HG02763 (cell line): Measurements from ENCODE around the gene XPA.
A peak's percentile ranks its signal among the peaks of the same experiment; 100 is the strongest.
"Not testable (repeated sequence)": the region's sequence is repeated elsewhere in the genome, so short reads cannot be mapped to it uniquely, and the experiment has no call there.

Source experiments
- ATAC-seq: cut with Tn5 transposase; IDR thresholded peaks from one replicate; pipeline ENCODE4 v1.9.1; 2021; ENCODE audit warnings: mild to moderate bottlenecking, moderate library complexity; ENCODE audit not compliant: unreplicated experiment

XPA gene

DNA sequence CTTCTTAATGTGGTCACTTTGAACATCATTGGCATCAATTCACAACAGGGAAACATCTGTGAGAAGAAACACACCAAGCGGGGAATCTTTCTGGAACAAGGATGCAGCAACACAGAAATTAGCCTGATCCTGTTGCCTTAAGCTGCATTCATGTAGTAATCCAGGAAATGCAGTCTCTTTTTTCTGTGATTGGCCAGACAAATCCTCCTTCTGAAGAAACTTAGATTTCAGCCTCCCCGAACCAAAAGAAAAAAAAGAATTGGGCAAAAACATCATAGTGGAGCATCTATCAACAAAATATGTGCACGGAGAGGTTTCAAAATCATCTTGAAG, 7.2 kb upstream of the XPA start:
- no peak for ATAC-seq

DNA sequence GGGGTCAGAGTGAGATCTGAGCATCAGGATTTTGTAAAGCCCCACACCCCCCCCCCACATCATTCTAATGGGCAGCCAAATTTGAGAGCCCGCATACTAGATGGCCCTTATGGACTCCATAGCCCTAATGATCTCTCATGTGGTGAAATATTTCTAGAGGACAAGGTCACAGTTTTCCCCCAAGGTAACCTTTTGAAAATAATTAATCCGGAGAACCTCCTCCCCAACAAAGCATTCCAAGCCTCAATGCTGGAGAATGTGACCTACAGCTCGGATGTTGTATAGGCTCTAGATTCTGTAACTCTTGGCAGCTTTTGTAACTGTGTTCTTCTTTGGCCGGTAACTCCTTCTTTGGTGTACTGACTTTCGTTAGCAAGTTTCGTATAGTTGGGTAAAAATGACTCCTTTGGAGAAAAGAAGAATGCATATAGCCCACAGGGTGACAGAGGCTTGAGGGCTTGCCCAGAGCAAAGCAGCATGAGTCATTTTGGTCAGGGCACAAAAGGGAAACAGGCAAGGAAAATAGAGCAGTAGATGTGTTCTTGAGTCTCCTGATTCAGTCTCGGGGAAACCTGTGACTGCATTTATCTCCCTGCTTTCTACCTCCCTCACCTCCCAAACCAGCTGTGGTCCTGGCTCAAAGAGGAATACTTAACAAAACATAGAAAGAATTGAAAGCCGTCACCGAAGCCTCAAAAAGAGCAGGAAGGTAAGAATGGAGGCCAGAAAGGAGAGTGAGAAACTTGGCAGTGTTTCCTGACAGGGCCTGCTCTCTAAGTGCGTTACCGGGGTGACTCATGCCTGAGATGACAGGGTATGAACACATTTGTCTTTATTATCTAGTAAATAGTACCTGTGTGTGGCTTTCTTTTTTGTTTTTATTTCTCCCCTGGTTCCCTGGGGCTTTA, 6.6 kb upstream of the XPA start:
- no peak for ATAC-seq

DNA sequence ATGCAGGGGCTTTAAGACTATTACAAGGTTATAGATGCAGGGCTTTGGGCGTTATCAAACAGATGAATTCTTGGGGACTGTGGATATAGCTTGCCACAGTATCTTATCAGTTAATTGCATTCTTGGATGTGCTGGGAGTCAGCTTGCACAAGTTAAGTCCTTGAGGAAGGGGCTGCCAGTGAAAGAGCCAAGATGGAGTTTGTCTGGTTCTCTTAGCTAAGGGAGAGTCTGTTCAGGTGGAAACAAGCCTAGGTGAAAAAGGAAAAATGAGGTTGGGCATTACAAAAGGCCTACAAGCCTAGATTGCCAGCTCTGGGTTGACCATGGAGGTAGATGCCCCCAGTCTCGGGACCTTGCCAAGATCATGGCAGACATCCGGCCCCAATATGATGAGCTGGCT, 2.7 kb upstream of the XPA start:
- not testable (repeated sequence) for ATAC-seq

DNA sequence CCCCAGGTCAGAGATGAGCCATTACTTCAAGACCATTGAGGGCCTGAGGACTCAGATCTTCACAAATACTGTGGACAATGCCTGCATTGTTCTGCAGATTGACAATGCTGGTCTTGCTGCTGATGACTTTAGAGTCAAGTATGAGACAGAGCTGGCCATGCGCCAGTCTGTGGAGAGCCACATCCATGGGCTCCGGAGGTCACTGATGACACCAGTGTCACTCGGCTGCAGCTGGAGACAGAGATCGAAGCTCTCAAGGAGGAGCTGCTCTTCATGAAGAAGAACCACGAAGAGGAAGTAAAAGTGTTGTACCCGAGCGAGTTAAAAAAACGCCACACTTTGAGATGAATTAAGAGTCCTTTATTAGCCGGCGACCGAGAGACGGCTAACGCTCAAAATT, 2.1 kb upstream of the XPA start:
- not testable (repeated sequence) for ATAC-seq

DNA sequence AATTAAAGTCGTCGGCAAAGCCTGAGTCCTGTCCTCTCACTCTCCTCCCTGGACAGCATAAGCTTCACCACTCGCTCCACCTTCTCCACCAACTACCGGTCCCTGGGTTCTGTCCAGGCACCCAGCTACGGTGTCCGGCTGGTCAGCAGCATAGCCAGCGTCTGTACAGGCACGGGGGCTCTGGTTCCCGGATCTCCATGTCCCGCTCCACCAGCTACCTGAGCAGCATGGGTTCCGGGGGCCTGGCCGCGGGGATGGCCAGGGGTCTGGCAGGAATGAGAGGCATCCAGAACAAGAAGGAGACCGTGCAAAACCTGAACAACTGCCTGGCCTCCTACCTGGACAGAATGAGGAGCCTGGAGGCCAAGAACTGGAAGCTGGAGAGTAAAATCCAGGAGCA, 1.7 kb upstream of the XPA start:
- no peak for ATAC-seq

DNA sequence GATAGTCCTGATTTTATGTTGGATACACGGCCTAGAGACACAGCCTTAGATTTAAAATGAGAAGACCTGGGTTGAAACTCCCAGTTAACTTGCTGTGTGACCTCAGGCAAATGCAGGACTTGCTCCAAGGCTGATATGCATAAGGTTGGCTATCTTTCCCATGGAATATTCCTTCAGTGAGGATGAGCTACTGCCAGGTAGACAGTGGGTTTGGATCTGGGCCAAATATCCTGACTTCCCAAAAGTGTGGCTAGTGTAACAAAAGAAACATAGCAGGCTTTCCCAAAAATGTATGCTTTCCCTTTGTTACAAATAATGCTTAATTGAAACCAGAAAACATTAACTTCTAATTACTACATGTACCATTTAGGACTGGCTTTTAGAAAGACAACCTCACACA, 697 bp upstream of the XPA start:
- ATAC-seq = no peak

DNA sequence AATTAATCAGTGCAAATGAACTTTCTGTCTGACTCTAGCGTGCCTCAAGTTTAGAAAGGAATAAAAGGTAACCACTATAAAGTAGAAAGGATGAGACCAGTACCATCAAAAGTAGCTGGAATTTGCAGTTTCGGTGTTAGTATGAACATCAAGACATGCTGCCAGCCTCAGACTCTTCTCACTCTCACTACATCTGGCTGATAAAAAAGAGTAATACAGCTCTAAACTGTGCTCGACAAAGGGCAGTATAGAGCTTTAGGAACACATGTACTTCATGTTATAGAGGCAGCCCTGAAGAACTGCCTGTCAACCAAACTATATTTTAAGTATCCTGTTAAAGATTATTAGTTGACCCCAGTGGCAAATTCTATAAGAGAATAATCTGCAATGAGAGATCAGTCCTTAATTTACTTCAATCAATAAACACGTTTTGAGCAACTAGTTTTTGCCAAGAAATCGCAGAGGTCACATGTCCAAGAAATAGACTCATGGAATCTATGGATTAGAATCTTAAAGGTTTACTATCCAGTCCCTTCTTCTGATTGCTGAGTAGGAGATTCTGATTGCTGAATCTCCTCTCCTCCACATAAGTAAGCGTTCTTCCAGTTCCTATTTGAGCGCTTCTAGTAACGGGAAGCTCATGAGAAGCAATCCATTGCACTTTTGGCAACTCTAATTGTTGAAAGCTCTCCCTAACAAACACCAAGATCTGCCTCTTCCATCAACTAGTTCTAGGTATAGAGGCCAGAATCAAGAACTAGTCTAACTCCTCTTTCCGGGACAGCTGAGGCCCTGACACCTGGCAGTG, 941 bp downstream of the XPA start:
- no peak for ATAC-seq

DNA sequence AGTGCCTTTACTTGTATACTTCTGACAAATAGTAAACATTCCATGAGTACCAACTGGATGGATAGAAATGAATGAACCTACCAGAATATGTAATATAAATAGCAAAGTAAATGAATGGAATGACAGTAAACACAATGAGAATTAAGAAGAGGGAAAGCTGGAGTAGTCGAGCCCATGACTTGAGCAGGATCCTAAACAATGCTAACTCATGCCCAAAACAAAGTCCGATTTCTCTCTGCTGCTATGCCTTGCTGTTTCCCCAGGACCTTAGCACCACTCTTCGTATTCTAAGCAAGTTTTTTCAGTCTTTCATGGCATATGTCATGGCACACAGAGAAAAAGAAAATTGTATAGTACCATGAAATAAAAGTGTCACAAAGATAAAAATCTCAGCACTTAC, 1.8 kb downstream of the XPA start:
- ATAC-seq = no peak

DNA sequence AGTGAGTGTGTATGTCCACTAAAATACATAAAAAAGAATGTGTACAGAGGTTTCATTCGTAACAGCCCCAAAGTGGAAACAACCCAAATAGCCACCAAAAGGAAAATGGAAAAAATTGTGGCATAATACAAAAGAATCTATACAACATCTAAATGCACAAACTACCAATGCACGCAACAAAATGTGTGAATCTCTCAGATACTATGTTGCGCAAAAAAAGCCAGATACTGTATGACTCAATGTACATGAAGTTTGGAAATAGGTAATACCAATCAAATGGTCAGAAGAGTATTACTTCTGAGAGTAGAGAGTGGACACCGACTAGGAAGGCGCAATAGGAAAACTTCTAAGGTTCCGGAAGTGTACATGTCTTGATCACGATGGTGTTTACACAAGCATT, 2.4 kb downstream of the XPA start:
- ATAC-seq = no peak

DNA sequence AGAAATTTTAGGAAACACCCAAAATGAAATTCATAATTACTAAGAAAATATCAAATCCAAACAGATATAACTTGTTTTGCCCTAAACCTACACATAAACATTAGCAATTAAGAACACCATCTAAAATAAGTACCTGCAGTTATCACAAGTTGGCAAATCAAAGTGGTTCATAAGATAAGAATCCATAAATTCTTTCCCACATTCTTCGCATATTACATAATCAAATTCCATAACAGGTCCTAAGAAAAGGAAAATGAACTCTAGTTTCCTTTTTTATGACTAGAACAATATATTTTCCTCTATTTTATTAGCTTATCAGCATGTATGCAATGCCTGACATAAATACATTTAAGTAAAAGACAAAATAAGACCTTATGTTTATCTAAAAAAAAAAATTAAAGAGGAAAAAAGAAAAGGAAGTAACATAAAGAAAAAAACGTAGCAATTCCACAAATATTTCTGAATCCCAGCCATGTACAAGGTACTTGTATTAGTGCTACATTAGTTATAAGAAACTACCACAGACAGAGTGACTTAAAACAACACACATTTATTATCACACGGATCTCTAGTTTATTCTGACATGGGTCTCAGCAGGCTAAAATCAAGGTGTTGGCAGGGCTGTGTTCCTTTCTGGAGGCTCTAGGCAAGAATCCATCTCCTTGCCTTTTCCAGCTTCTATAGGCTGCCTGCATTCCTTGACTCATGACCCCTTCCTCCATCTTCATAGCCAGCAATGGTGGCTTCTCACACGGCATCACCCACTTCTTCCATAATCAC, 7.5 kb downstream of the XPA start:
- ATAC-seq = no peak

DNA sequence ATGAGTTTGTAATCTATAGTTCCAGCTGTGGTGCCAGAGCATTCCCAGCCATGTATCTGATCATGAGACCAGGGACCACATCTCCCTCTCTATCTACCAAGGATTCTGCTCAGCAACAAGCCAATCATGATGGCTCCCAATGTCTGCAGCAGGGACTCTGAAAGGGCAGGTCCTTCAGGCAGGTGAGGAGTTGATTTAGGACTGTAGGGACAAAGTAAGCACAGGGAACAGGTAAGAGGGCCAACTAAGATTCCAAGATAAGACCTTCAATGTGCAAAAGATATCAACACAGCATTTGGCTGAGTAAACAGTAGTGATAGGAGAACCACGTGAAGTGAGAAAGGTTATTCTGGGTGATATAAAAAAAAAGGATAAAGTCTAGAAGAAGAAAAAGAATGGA, 8.5 kb downstream of the XPA start:
- no peak for ATAC-seq

DNA sequence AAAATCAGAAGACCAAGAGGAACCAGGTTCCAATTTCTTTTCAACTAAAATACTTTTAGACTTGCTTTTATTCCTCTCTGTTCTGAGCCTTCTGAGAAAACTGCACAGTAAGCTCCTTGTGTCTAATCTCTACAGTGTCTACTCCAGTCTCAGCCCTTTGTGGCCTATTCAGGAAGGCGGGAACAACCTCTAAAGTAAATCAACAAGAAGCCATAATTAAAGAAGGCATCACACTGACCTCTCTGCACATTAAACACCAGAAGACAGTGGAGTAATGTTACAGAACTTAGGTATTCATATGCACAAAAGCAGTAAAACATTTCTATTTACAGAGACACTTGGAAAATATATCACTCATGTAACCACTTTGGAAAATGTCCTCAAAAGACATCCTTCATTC, 14.9 kb downstream of the XPA start:
- no peak for ATAC-seq

DNA sequence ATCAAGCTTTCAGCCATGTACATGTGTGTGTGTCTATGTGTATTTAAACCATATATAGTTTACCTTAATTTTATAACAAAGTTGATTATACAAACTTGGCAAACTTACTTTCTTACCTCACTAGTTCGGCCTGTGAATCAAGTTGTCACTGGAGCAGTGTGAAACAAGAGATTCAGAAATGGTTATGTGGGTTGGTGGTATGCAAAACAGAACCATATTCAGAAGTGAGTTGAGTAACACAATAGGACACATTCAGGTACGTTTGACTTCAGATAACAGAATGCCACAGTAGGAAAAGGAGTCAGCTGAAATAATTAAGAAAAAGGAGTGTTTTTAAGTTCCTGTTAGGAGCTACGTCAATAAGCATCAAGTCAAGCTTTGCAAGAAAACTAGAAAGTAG, 21.5 kb downstream of the XPA start:
- peak; percentile 66 for ATAC-seq

DNA sequence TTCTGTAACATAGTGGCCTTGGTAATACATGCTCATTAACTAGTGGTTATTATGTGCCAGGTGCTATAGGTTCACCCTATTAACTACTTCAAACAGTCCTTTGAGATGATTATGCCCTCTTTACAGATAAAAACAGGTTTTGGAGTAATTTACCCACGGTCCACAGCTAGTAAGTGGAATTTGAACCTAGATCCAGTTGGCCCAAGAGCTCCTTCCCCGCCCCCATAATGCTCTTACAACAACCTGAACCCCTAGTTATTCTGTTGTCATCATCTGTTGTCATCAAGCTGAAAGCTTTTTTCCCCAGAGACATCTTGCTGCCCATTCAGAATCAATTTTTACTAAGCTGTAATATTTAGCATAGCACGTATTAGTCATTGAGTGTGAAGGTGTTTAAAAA, 23.2 kb downstream of the XPA start:
- ATAC-seq = no peak

DNA sequence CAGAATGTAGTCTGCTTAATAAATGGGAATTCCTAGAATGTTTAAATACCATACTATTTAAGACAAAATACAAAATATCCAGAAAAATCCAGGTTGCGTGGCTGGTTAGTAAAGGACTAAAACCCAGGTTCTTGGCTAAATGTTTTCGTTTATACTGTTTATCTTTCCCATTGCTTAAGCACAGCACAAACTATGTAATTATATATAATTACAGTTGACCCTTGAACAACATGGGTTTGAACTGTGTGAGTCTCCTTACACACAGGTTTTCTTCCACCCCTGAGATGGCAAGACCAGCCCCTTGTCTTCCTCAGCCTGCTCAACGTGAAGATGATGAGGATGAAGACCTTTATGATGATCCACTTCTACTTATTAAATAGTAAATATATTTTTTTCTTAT, 24.7 kb downstream of the XPA start:
- no peak for ATAC-seq

DNA sequence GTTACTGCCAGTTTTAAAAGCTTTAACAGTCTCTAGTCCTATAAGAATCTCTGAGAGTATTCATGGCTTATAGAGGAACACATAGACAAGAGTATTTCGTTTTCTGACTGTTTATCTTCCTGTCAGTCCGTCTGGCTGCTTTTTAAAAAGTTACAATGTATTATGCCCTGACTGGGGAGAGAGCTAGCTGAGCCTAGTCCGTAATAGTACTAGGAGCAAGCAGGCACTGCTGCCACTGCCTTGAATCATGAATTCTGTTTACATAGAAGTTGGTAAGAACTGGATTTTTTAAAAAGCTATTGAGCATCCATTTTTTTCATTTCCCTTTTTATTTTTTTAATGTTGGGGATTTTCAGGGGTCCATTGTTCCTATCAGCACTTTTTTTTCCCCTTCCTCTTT, 26.6 kb downstream of the XPA start:
- no peak for ATAC-seq

DNA sequence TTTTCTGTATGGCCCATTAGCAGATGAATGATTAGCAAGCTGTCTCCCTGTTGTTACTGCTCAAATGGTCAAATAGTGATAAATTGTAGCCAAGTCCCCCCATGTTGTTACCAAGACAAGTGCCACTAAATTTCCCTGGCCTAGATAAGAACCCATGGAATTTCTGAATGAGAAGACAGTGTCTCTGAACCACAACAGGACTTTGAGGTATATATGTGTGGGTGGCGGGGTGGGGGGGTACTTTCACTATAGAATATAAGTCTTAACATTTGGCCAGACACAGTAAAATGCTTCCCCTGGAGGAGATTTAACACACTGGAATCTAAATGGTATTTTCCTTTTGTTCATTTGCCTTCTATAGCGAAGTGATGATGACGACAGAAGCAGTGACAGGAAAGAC, 28.7 kb downstream of the XPA start:
- no peak for ATAC-seq

DNA sequence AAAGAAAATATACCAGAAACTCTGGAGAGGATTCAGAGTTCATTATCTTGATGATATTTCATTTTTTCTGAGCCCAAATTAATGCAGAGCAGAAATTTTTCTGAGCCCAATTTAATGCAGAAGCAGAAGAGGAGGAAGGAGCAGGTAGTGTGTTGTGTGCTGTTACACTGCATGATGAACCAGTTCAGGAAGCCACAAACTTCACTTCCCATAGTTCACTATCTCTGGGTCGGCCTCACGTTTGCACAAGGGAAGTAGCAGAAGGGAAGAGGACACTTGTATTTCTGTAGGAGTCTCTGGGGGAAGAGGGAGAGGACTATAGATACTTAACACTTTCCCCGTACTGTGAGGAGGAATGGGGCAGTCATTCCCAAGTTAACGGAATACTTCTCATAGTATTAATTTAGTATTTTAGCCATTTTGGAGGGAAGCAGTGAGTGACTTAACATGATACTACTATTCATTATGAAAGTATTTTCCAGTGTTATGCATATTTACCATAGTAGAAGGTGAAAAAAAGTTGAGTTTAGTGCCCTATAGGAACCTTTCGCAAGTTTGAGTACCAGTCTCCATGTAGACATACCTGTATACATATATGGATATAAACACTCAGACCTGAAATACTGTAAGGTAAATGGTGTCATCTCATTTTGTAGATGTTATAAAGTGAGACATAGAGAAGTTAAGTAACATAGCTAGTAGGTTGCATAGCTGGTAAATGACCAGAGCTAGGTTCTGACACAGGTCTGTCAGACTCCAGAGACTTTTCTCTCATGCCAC, 30.0 kb downstream of the XPA start:
- ATAC-seq = no peak

DNA sequence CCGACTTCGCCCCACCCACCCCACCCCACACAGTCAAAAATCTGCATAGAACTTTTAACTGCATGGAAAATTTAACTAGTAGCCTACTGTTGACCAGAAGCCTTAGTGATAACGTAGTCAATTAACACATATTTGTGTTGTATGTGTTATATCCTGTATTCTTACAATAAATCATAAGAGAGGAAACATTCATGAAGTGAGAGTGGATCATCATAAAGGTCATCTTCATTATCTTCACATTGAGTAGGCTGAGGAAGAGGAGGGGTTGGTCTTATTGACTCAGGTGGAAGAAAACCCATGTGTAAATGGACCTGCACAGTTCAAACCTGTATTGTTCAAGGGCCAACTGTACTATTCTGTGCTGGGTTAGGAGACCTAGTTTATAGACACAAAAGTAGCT, 31.4 kb downstream of the XPA start:
- ATAC-seq = no peak

DNA sequence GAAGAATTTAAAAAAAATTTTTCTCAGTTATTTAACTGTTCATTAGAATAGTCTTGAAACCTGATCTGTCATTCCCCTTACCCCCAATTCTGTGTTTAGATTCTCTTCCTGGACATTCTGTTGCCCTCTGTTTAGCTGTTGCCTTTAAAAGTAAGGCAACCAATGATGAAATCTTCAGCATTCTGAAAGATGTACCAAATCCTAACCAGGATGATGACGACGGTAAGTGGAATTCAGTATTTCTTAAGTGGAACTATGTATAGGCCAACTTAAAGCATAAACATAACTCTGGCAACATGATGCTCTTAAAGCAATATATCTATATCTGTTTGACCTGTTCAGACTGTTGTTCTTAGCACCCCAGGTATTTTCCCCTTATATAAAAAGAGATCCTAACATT, 36.3 kb downstream of the XPA start:
- ATAC-seq = no peak

DNA sequence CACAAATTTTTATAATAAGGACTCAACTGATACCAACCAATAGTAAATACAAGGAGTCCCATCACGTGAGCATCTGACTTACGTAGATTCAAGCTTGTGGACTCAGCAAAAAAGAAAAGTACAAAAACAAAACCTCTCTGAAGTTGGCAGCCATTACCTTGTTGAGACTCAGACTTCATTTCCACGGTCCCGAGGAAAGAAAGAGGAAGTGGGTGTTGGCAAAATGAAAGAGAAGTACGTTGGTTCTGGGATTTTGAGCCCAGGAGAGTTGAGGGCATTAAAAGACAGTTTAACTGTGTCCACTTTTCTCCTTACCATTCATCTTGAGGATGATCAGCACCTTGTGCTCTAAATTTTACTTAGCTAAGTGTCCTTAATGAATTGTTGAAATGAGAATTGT, 36.8 kb downstream of the XPA start:
- no peak for ATAC-seq
